IPS DF 4.7 (cell line): ENCODE results near the gene CINP.

Source experiments
- DNase-seq: peaks from one replicate; pipeline ENCODE4 v3.0.0-alpha.2; 2013; ENCODE audit warnings: low spot score; ENCODE audit errors: extremely low read depth

The CINP gene

GRCh38 chr14:102362545-102363181, at the start of gene CINP, which contains the start of gene TECPR2:
TSS of gene CINP (minus strand) at chr14:102362890. CDS start at chr14:102362851, 39 bp downstream.
TSS of gene TECPR2 (plus strand) at chr14:102362941. CDS start at chr14:102376722, 13,781 bp downstream.
- peak; percentile 30 for DNase-seq

DNA sequence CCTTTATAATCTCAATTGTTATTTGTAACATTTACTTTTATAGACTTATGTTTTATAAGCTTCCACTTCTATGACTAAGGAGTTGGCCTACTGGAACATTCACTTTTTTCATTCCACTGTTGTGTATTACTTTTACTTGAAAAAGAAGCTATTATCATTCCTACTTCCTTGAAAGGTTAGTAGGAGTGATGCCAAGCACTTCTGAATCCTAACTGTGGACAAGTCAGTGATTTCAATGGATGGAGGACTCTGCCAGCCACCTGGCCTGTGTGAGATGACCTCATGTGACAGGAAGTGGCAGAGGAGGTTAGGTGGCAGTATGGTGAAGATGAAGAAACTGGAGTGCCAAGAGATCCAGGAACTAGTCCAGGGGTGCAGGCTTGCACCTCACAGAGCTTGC, 46.0 kb upstream of the CINP start:
- DNase-seq = no peak

GRCh38 chr14:102407258-102407657, 44.6 kb upstream of the CINP start:
- DNase-seq = no peak

DNA sequence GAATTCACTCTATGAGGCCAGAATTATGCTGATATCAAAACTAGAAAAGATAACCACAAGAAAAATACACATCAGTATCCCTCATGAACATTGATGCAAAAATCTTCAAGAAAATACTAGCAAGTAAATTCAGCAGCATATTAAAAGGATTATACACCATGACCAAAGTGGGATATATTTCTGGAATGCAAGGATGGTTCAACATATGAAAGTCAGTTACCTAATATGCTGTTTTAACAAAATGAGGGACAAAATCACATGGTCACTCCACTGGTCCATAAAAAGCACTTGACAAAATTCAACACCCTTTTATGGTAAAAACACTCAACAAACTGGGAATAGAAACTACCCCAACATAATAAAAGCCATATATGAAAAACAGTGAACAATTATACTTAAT, 40.3 kb upstream of the CINP start:
- no peak for DNase-seq

DNA sequence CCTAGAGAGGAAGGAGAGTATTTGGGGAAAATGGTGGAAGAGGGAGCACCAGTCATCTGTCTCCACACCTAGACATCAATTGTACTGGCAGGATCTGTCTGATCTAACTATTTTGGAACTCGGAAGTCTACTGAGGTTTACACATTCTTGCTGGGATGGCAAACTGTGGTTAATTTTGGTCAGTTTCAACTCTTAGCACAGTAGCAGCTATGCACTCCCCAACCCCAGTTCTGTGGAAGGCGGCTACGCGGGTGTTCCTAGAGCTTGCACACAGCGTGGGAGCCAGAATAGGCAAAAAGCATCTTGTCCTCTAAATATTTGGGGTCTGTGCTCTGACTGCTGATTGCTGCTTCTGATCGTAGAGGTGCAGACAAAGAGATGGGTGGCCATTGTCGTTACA, 33.8 kb upstream of the CINP start:
- no peak for DNase-seq

GRCh38 chr14:102394717-102395375, 32.2 kb upstream of the CINP start:
- no peak for DNase-seq

GRCh38 chr14:102392506-102392905, 29.8 kb upstream of the CINP start:
- no peak for DNase-seq

- DNase-seq = no peak
Observed at GRCh38 chr14:102390064-102390855, 27.6 kb upstream of the CINP start.

DNA sequence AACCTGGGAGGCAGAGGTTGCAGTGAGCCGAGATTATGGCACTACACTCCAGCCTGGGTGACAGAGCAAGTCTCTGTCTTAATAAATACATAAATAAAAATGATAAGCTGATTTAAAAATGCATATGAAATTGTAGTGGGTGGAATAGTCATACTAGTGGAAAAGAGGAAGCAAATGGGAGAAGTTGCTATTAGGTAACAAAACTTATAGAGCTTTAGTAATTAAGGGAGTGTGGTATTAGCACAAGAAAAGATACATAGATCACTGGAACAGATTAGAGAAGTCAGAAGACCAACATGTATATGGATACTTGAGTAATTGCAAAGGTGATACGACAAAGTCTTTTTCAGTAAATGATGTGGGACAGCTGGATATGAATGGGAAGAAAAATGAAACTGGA, 26.6 kb upstream of the CINP start:
- DNase-seq = no peak

DNA sequence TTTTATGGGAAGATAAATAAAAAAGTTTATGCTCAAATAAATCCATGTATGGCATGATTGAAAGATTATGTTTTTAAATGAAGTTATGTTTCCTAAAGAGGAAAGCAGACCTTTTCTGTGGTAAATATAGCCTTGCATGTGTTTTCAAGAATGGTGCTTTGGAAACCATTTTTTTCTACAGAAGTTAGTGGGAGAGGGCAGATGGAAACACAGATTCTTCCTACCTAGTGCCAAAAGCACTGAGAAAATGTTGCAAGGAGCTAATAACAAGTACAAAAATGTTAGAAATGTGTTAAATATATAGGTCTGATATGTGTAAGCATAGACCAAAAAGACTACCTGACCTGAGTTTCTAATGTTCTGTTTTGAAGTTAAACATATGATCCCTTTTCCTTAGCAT, 24.4 kb upstream of the CINP start:
- no peak for DNase-seq

- DNase-seq = no peak
Observed at GRCh38 chr14:102378830-102379229, 16.1 kb upstream of the CINP start.

- no peak for DNase-seq
Observed at GRCh38 chr14:102377696-102378095, 15.0 kb upstream of the CINP start.

GRCh38 chr14:102375119-102375518, 12.4 kb upstream of the CINP start:
- no peak for DNase-seq

- no peak for DNase-seq
Observed at GRCh38 chr14:102374264-102374663, 11.6 kb upstream of the CINP start.

DNA sequence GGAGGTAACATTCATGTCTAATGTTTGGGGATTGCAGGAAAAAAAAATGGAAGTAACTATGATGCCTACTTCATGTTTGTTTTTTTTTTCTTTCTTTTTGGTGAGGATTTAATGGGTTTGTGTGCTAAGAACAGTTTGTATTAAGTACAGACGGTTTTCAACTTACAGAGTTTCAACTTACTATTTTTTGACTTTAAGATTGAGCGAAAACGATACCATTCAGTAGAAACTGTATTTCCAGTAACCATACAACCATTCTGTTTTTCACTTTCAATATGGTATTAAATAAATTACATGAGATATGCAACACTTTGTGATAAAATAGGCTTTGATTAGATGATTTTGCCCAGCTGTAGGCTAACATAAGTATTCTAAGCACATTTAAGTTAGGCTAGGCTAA, 10.4 kb upstream of the CINP start:
- no peak for DNase-seq

GRCh38 chr14:102371361-102371760, 8.7 kb upstream of the CINP start:
- no peak for DNase-seq

DNA sequence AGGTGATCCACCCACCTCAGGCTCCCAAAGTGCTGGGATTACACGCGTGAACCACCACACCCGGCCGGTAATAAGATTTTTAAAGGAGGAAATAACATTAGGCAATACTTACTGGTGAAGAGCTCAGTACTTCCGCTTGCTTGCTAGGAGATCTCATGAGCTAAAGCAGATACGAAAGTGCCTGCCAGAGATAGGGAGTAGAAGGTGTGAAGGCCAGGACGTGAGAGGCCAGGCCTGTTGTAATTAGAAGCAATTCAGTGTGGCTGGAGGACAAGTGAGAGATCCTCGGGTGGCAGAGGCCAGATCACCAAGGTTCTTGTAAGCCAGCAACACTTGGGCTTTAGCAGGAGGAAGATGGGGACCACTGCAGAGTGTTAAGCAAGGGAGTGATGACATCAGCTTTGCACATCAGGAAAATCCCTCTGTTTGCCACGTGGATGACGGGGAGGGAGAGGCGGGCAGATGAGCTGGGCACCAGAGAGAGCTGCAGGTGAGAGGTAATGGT, 7.7 kb upstream of the CINP start:
- no peak for DNase-seq

- no peak for DNase-seq
Observed at GRCh38 chr14:102363182-102363943, 673 bp upstream of the CINP start.

- no peak for DNase-seq
Observed at GRCh38 chr14:102362084-102362483, 606 bp downstream of the CINP start.

GRCh38 chr14:102360388-102360787, 2.3 kb downstream of the CINP start:
- no peak for DNase-seq

DNA sequence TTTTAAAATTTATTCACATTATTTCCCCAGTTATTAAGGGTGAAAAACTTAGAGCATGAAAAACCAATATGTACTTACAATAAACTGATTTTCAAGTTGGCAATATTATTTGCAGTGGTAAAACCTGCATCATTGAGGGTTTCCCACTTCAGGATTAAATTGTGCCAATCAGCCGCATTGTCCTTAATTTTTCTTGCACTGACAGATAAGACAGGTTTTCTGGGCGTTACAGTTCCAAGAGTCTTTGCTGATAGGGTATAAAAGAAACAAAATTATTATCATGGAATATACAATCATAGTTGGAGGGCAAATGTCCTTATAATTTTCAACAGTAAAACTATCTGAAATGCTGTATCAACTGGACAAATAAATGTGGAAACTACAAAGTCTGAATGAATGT, 3.3 kb downstream of the CINP start:
- DNase-seq = no peak
